GM12873 (cell line): ENCODE measurements around the gene SNAPC4.

Experiments
- TF ChIP-seq, protein P1 (sequence below): IDR thresholded peaks from 2 replicates; pipeline ENCODE4 v1.5.1; 2012; ENCODE audit warnings: low read depth, mild to moderate bottlenecking, moderate library complexity, low read length, control low read depth; ENCODE audit not compliant: insufficient read depth; ENCODE audit errors: missing control alignments

SNAPC4 gene

DNA sequence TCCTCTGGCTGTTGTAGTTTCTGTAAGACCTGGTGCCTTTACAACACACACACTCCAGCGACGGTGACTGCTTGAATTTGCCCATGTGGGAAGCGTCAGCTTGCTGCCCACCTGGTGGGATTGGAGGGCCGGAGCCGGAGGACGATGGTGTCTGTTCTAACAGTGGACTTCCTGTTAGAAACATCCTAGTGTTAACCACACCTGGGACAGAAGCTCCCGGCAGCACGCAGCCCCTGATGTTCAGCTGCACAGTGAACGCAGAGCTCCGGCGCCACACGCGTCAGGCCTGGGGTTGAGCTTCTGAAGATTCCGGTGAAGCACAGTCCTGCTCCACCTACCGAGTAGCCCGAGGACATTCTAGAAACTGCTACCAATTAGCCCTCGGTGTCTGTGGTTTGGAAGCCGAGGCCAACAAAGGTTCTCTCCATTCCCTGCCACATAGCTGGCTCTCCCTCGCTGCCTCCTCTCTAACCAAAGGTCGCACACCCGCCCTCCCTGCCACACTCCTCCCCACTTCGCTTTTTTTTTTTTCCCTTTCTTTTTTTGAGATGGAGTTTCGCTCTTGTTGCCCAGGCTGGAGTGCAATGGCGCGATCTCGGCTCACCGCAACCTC is 24.9 kb upstream of the SNAPC4 start:
- TF ChIP-seq, protein P1, sequence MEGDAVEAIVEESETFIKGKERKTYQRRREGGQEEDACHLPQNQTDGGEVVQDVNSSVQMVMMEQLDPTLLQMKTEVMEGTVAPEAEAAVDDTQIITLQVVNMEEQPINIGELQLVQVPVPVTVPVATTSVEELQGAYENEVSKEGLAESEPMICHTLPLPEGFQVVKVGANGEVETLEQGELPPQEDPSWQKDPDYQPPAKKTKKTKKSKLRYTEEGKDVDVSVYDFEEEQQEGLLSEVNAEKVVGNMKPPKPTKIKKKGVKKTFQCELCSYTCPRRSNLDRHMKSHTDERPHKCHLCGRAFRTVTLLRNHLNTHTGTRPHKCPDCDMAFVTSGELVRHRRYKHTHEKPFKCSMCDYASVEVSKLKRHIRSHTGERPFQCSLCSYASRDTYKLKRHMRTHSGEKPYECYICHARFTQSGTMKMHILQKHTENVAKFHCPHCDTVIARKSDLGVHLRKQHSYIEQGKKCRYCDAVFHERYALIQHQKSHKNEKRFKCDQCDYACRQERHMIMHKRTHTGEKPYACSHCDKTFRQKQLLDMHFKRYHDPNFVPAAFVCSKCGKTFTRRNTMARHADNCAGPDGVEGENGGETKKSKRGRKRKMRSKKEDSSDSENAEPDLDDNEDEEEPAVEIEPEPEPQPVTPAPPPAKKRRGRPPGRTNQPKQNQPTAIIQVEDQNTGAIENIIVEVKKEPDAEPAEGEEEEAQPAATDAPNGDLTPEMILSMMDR, result no peak

DNA sequence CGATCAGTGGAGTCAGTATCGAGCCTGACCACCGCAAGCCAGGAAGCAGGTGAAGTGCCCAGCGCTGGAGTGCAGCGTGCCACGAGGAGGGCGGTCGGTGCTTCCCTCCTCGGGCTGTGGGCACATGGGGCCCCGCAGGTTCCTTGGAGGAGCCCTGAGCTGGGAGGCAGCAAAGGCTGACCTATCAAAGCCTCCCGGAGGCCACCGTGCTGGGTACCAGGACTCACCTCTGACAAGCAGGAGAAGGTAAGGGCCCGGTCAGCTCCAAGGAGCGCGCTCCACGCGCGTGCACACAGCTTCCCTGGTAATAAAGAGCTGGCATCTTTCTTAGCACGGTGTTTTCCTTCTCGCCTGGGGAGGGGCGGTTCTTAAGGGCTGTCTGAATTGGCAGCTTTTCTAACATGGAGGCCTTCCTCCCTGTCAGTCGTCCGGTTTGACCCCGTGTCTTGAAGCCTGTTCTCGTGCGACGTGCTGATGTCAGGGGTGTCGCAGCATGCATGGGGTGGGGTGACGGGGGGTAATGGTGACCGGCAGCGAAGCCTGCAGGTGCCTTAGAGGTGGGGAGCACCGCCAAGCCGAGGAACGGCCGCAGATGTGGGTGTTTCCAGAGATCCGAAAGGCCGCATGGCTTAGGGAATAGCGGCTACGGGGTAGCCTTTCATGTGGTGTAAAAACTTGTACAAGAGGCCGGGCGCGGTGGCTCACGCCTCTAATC is 23.6 kb upstream of the SNAPC4 start:
- TF ChIP-seq, protein P1, result no peak

DNA sequence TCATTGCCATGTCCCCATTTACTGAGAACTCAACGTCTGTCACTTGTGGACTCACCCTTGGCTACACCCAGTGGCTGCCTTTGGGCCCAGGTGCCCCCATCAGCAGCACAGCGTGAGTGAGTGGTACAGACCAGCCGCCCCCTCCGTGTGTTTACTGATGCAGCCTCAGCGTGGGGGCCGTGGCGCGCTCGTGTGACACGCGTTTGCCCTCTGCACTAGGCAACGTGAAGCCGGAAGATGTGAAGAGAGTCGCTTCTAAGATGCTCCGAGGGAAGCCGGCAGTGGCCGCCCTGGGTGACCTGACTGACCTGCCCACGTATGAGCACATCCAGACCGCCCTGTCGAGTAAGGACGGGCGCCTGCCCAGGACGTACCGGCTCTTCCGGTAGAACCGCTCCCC is 22.9 kb upstream of the SNAPC4 start:
- TF ChIP-seq, protein P1, result no peak

DNA sequence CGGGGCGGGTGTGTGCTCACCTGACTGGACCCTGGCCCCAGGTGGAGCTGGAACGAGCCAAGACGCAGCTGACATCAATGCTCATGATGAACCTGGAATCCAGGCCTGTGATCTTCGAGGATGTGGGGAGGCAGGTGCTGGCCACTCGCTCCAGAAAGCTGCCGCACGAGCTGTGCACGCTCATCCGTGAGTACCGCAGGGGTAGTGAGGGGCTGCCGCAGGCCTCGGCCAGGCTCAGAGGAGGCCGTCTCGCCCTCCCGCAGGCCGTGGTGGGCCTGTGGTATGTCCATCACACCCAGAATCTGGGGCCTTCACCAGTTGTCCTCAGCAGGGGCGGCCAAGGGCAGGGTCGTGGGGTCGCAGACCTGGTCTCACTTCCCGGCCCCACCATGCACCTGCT is 21.8 kb upstream of the SNAPC4 start:
- TF ChIP-seq, protein P1, result no peak

DNA sequence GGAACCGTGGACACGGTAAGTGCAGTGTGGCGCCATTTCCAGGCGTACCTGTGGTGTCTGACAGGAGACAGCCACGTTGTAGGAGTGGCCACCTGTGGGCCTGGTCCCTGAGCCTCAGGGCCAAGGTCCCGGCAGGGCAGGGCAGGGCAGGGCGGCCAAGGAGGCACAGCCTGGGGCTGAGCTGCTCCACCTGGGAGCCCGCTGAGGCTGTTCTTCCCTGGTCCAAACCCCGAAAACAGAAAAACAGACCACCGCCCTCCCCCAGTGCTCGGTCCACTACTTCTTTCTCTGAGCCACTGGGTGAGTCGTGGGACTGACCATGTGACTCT is 19.1 kb upstream of the SNAPC4 start:
- TF ChIP-seq, protein P1, result no peak

DNA sequence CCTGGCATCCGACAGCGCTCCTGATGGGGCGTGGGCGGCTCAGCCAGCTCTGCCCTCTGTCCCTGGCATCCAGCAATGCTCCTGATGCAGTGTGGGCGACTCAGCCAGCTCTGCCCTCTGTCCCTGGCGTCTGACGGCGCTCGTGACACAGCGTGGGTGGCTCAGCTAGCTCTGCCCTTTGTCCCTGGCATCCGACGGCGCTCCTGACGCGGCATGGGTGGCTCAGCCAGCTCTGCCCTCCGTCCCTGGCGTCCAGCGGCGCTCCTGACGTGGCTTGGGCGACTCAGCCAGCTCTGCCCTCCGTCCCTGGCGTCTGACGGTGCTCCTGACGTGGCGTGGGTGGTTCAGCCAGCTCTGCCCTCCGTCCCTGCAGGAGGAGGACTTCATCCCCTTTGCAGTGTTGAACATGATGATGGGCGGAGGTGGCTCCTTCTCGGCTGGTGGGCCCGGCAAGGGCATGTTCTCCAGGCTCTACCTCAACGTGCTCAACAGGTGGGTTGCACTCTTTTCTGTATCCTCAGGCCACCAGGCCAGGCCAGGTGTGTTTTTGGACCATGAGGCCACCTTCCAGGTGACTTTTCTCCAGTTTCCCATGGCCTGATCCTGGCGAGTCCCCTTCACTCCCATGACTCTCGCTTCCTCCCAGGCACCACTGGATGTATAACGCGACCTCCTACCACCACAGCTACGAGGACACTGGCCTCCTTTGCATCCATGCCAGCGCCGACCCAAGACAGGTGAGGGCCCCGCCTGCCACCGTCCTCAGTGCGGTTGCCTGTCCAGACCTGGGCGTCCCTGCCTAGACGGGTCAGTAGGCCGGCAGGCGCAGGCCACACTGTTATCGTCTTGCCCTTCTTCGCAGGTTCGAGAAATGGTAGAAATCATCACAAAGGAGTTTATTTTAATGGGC is 18.5 kb upstream of the SNAPC4 start:
- TF ChIP-seq, protein P1, result no peak

DNA sequence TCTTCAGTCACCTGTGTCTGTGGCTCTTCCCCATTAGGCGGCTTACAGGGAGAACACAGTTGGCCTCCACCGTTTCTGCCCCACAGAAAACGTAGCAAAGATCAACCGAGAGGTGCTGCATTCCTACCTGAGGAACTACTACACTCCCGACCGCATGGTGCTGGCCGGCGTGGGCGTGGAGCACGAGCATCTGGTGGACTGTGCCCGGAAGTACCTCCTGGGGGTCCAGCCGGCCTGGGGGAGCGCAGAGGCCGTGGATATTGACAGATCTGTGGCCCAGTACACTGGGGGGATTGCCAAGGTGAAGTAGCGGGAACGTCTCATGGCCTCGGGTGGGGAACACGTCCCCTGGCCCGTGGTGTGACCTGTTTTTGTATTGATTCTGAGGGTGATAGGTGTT is 16.9 kb upstream of the SNAPC4 start:
- TF ChIP-seq, protein P1, result no peak
